WTC11 (cell line): ENCODE data around the gene CHN1.

Experiments
- ATF1 ChIP-seq: sonication (generic); formaldehyde crosslinking; IDR thresholded peaks from 2 replicates; pipeline ENCODE4 v1.8.1; 2023; ENCODE audit warnings: mild to moderate bottlenecking, moderate library complexity, missing genetic modification reagents
- CBFB ChIP-seq: sonication (generic); formaldehyde crosslinking; IDR thresholded peaks from 2 replicates; pipeline ENCODE4 v1.8.1; 2022; ENCODE audit warnings: mild to moderate bottlenecking, low read depth, missing genetic modification reagents
- FOXP1 ChIP-seq: sonication (generic); formaldehyde crosslinking; IDR thresholded peaks from 2 replicates; pipeline ENCODE4 v1.8.0; 2022; ENCODE audit warnings: missing genetic modification reagents, mild to moderate bottlenecking, moderate library complexity, borderline replicate concordance
- PRRX2 ChIP-seq: fragments of 250-450 bp; sonication (Bioruptor Pico); IDR thresholded peaks from 2 replicates; pipeline ENCODE4 v1.8.0; 2021; ENCODE audit warnings: mild to moderate bottlenecking
- ZNF138 ChIP-seq: sonication (generic); formaldehyde crosslinking; conservative IDR thresholded peaks from 2 replicates; pipeline ENCODE4 v1.8.1; 2022; ENCODE audit warnings: mild to moderate bottlenecking, moderate library complexity, missing genetic modification reagents
- TF ChIP-seq, protein P1 (sequence below): fragments of 200-600 bp; IDR thresholded peaks from 2 replicates; pipeline ENCODE4 v1.8.0; 2022; ENCODE audit warnings: antibody characterized with exemption
- TF ChIP-seq, protein P2 (sequence below): sonication (generic); formaldehyde crosslinking; IDR thresholded peaks from 2 replicates; pipeline ENCODE4 v1.8.0; 2023; ENCODE audit warnings: mild to moderate bottlenecking, missing genetic modification reagents

DNA sequence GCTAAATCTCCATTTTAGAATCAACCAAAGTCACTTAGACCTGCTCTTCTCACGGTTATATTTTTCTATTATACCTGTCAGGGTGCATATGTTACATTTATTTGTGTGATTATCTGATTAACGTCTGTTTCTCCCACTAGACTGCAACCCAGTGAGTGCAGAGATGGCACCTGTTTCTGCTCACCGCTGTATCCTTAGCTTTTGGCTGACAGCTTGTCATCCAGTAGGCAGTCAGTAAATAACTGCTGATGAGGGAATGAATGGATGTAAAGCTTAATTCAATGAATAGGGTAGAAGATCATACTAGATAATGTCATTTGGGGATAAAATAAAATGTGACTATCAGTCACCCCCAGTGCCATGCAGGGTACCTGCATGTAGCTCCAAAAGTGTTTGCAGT, 234.0 kb downstream of the CHN1 start:
- TF ChIP-seq, protein P1, sequence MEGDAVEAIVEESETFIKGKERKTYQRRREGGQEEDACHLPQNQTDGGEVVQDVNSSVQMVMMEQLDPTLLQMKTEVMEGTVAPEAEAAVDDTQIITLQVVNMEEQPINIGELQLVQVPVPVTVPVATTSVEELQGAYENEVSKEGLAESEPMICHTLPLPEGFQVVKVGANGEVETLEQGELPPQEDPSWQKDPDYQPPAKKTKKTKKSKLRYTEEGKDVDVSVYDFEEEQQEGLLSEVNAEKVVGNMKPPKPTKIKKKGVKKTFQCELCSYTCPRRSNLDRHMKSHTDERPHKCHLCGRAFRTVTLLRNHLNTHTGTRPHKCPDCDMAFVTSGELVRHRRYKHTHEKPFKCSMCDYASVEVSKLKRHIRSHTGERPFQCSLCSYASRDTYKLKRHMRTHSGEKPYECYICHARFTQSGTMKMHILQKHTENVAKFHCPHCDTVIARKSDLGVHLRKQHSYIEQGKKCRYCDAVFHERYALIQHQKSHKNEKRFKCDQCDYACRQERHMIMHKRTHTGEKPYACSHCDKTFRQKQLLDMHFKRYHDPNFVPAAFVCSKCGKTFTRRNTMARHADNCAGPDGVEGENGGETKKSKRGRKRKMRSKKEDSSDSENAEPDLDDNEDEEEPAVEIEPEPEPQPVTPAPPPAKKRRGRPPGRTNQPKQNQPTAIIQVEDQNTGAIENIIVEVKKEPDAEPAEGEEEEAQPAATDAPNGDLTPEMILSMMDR, result no peak
- no peak for TF ChIP-seq FOXP1 (CRISPR knock-in tag)
- no peak for TF ChIP-seq ZNF138
- TF ChIP-seq, protein P2, sequence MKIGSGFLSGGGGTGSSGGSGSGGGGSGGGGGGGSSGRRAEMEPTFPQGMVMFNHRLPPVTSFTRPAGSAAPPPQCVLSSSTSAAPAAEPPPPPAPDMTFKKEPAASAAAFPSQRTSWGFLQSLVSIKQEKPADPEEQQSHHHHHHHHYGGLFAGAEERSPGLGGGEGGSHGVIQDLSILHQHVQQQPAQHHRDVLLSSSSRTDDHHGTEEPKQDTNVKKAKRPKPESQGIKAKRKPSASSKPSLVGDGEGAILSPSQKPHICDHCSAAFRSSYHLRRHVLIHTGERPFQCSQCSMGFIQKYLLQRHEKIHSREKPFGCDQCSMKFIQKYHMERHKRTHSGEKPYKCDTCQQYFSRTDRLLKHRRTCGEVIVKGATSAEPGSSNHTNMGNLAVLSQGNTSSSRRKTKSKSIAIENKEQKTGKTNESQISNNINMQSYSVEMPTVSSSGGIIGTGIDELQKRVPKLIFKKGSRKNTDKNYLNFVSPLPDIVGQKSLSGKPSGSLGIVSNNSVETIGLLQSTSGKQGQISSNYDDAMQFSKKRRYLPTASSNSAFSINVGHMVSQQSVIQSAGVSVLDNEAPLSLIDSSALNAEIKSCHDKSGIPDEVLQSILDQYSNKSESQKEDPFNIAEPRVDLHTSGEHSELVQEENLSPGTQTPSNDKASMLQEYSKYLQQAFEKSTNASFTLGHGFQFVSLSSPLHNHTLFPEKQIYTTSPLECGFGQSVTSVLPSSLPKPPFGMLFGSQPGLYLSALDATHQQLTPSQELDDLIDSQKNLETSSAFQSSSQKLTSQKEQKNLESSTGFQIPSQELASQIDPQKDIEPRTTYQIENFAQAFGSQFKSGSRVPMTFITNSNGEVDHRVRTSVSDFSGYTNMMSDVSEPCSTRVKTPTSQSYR (CRISPR knock-in tag), result no peak
- TF ChIP-seq CBFB (CRISPR knock-in tag), result no peak
- TF ChIP-seq ATF1 (CRISPR knock-in tag), result no peak
- TF ChIP-seq PRRX2, result no peak
